GM21447 (cell line): ENCODE data around the gene AP1G2.

ENCODE experiments used
- ATAC-seq: cut with Tn5 transposase; IDR thresholded peaks from one replicate; pipeline ENCODE4 v1.9.1; 2021; ENCODE audit not compliant: unreplicated experiment

Gene AP1G2

DNA sequence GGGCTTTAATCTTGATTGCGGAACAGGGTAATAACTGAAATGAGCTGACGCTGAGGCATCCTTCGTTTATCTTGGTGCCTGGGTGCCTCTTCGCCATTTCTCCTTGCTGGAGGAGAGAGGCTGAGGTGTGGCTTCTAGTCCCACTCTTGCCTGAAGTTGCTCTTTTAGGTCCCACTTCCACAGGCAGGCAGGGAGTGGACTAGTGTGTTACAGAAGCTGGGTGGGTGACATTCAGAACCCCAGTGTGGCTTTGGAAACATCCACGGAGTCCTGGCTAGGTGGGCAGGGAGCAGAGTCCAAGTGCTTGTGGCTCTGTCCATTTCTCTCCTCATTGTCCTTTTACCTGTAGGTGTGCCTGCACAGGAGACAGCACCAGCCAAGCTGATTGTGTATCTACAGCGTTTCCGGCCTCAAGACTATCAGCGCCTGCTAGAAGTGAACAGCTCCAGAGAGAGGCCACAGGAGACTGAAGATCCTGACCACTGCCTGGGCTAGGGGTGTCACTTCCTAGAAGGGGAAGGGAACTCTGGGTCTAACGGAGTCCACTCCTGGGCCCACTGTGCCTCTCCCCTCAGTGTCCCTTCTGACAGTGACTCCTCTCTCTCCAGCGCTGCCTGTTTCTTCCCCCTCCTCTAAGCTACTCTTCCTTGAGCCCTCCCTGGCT lies 9.1 kb downstream of the AP1G2 start:
- no peak for ATAC-seq

DNA sequence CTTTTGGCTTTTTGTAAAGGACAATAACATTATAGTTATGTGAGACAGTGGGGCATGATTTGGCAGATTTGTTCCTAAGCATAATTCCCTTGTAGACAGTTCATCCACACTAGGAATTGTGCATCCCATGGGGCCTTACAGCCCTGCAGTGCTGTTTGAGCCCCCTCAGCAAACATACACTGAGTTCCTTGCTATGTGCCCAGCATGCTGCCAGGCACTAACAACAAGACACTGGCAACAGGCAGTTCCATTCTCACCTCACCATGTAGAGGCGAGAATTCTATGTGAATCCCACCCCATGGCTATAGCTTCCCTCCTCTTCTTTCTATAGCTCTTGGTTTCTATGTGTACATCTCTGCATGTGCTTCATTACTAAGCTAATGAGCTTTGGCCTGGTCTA lies 9.6 kb downstream of the AP1G2 start:
- ATAC-seq = no peak

DNA sequence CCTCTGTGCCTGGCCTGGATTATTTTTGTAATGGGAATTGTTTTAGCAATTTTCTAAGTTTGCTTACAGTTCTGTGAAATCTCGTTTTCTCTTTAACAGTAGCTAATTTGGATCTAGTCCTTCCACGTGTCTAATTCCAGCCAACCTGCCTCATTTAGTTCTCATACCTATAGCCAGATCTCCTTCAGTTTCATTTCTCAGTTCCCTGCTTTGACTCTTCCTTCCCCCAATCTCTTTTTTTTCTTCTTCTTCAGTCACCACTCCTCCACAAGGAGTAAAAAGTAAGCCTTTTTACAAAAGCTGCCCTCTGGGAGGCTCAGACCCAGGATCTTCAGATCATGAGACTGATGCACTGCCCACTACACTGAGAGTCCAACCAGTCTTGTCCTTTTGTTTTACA lies 10.1 kb downstream of the AP1G2 start:
- no peak for ATAC-seq

DNA sequence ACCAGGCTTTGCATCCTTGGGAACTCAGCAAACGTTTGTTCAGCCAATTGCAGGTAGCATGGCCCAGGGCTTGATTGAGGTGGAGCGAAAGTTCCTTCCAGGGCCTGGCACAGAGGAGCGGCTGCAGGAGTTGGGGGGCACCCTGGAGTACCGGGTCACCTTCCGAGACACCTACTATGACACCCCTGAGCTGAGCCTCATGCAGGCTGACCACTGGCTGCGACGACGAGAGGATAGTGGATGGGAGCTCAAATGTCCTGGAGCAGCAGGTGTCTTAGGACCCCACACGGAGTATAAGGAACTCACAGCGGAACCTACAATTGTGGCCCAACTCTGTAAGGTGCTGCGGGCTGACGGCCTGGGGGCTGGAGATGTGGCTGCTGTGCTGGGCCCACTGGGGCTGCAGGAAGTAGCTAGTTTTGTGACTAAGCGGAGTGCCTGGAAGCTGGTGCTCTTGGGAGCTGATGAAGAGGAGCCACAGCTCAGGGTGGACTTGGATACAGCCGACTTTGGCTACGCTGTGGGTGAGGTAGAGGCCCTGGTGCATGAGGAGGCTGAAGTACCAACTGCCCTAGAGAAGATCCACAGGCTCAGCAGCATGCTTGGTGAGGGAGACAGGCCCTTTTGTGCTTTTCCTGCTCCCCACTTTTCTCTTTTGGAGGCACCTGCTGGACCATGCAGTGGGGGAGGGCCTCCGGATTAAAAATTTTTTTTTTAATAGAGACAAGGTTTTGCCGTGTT lies 10.7 kb downstream of the AP1G2 start:
- no peak for ATAC-seq

DNA sequence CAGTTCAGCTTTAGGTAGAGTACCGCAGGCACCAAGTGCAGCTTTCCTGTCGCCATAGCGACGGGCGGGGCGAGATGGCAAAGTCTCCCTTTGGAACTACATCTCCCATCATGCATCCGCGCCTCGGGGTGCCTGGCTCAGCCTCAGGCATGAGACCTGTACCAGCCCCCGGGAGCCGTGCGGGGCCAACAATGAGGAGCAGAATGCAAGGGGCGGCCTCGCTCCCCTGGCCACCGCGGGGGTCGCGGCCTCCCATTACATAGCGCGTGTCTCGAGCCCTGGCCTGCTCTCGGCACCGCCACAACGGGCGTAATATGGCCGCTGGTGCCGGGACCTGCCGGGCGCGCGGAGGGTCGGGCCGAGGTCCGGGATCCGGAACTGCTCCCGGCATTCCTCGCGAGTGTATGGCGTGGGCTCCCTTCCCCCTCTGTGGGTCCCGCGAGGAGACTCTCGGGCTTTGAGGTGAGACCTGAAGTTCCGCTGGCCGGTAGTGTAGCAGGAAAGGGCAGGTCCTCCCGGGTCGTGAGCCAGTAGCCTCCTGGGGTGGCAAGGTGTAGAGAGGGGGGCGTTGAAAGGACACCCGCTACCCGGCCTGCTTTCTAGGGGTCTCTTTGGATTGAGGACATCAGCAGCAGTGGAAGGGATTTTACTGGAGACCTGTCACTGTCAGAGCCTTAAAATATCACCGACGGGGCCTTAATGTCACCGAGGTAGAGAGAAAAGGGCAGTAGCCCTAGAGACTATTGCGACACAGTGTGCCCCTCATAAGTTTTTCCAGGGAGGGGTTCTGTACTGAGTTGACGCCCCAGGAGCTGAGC lies 11.5 kb downstream of the AP1G2 start, which contains the start of gene THTPA:
THTPA (plus strand) TSS at position 390 of the 818 bp plus-strand sequence. CDS start 487 bp downstream, outside the sequence.
- ATAC-seq = peak; percentile 74

DNA sequence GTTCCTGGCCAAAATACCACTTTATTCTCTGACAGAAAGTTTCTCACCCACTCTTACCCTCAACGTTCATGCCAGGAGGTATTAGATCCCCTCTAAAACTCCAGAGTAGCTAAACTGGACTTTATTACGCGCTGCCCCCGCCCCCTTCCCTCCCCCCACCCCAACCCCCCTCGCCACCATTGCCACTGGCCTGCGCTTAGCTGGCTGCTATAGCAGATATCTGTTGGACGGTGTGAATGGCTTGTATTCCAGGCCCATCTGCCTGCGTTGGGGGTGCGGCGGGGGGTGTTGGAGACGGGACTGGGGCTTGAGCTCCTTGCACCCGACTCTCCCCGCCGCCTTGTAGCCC lies 12.1 kb downstream of the AP1G2 start:
- ATAC-seq = no peak

DNA sequence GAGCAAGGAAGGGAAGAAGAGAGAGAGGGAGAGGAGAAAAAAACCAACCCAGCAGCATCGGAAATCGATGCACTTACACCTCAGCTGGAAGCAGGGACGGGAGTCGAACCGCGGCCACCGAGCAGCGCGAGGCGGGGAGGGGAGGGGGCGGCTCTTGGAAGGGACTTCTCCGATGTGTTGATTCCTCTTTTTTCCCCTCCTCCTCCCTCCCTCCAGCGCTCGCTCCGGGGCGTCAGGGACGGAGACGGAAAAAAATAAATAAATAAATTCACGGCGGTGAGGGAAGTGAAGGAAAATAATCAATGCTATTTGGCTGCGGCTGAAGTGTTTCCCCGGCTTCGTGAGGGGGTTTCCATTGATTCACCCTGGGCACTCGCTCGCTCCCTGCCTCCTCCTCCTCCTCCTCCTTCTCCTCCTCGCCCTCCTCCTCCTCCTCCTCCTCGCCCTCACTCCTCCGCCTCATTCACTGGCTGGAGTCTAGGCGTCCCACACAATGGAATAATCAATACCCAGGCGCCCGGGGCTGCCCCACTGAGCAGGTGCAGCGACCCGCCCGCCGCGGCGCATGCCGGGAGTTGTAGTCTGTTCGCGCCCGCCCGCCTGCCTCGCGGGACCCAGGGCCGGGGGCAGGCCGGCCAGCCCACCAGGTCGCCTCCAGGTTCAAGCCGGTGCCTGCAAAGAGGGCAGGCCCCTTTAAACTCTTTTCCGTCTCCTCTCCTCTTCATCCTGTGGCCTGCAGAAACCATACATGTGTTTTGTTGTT lies 16.1 kb downstream of the AP1G2 start, which contains the start of gene ZFHX2:
ZFHX2 (minus strand) TSS at position 500 of the 763 bp plus-strand sequence. CDS start 16,440 bp downstream, outside the sequence.
- peak; percentile 50 for ATAC-seq

DNA sequence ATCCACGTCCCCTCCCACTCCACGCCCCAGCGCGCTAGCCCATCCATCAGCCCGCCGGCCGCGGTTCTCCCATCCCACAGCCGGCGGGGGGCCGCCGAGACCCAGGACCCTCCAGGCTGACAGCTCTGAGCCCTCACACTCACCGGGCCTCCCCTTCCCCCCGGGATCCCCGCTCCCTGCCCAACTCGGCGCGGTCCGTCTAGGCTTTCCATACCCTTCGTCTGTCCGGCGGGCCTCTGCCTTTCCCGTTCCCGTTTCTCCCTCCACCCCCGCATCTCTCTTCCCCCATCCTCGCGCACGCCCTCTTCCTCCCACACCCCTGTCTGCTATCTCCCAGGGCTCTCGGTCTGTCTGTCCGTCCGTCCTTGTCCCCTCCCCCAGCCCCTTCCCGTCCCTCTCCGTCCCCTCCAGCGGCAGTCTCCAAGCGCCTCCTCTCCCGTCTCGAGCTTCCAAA lies 16.8 kb downstream of the AP1G2 start:
- ATAC-seq = no peak

DNA sequence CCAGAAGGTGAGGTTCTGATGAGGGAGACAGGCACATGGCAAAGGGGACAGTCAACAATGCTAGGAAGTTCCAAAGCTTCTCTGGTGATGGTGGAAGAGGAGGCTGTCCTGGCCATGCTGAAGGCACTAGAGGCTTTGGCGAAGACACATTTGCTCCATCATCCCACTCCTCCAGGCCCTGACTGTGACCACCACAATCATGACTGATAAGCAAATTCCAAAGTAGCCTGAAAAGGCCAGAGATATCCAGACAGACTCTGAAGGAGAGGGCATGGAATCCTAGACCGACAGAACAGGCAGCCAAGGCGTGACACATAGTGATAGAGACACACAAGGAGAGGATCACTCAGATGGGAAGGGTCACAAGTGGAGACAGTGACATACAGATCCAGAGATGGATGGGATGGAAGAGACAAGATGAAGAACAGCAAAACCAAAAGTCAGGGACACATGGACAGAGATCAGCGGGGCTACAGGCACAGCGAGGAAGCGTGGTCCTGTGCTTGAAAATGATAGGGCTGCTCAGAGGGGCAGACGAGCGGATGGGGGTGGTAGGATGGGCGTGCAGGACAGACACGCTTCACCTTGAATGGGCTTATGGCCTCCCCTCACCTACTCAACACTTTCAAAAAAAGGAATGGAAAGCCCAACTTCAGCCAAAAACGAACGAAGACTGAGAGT lies 17.3 kb downstream of the AP1G2 start:
- no peak for ATAC-seq

DNA sequence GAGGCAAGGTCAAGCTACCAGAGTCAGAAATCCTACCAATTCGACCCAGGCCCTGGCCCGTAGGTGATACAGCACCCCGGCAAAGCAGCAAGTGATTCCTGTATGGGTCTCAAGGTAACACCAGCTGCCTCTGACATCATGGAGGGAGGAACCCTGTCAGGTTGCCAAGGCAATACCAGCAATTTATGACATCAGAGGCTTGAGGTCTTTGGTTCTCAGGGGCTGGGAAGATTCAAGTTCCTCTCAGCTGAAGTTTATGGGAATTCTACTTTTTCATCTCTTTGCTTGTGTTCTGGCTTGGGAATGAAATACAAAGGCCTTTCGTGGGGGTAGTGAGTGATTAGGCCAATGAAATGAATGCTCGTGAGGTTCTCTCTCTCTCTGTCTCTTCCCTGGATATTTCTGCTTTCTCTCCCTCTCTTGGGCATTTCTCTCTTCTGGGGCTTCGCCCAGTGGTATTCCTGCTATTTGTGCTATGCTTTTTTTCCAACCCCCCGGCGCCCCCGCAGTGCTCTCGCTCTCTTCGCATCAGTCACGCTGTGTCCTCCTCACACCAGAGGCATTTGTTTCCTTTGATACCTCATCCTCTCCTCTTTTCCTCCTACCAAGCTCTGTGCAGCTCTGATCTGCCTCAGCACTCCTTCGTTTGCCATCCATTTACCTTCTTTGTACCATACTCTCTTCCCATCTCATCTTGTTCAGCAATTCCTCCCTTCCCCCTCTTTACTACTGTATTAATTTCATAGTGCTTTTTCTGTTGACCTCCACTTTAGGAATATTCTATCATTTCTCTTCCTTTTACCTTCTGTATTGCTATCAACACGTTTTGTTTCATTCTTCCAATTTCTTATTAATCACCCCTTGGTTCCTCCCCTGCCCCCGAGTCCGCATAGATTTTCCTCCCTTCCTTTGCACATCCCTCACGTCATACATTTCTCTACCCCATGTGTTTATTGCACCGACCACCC lies 19.0 kb downstream of the AP1G2 start:
- no peak for ATAC-seq

DNA sequence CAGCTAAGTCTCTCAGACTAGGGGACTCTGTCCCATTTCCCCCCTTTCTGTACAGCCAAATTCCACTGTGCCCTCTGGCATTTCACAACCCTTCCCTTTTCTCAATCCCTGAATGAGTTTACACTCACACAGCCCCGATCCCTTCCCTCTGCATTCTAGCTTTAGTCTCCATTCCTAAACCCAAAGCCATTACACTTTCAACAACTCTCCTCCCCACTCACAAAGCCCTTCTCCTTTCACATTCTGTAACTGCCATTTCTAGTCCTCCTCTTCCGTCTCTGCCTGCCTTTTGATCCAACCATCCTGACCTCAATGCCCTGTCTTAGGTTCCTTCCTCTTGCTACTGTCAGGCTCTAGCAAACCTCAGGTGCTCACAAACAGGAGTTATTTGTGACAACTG lies 19.7 kb downstream of the AP1G2 start:
- no peak for ATAC-seq

DNA sequence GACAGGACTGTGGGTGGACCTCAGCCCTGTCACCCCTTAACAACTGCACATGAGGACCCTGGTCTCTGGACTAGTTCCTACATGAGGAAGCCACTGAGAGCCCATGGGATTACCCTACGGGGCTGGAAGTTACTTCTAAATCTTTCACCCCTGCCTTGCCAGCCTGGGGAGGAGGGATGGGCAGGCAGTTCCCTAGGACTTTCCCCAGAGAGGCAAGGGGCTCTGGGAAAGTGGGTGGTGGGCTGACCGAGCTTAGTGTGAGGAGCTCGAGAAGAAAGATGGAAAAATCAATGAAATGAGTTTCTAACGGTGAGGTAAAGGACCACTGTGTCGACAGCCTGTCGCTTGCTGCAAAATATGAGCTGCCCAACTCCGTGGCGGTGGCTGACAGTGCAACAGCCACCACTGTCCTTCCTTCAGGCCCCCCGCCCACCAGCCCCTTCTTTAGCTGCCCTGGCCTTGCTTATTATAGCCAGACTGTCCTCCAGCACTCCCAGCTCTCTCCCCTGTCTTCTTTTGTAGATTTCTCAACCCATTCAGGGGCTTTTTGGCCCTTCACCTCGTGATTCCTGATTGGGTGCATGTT lies 21.0 kb downstream of the AP1G2 start:
- ATAC-seq = no peak

DNA sequence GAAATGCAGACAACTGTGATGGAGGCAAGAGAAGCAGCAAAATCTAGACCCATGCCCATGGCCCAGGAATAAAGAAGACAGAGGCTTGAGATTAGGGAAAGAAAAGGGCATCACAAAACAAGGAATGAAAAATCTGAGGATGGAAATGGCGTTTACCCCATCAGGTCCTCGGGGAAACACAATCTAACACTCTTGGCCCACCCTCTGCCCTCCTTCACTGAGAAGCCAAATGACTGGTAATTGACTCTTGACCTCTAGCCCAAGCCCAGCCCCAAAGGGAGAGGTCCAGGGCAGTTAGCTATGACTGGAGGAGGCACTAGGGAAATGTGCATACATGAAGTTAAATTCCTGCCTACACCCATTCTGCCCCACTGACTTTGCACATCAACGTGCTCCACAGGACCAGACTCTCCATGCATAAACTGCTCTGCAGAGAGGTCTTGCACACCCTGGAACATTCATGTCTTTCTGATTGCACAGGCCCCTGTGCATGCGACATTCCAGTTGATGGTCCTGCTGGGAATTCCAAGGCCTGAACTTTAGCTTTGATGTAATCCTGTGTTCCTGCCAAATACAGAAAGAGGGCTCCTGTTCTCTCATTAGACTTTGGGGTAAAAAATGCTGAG lies 21.7 kb downstream of the AP1G2 start:
- ATAC-seq = no peak

DNA sequence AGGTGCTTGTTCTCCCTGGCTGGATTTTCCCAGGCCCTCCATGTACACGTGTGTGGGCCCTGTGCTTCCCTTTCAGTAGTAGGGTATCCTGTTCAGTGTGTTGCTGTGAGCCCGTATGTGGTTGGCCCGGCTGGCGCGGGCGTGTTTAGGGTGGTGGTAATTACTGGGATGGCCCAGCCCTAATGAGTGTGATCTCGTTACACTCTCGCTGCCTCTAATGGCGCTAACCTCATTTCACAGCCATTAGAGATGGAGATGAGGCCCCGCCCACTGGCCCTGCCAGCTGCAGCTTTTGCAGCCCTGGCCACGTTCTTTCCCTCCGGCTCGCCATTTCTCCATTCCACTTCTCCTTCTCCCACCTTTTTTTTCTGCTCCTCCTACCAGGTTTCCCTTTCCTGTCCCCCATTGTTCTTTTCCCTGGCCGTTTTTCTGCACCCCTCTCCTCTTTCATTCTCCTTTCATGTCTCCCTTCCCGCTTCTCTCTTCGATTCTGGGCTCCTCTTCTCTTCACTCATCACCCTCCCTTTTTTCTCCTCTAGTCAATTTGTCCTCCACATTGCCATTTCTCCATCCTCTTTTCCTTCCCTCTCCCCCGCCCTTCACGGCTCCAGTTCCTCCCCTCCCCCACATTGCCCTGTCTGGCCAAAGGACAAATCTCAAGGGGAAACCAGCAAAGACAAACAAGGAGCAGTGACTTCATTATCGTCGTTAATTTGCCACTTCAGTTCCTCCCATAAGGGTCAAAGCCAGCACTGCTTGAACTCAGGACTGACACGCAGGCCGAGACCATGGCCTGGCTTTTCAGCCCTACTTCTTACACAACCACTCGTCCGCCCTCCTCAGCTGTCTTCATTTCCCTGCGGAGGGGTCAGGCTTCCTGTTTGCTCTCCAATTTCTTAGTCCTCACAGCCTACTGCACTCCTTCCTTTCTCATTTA lies 22.8 kb downstream of the AP1G2 start:
- ATAC-seq = no peak

DNA sequence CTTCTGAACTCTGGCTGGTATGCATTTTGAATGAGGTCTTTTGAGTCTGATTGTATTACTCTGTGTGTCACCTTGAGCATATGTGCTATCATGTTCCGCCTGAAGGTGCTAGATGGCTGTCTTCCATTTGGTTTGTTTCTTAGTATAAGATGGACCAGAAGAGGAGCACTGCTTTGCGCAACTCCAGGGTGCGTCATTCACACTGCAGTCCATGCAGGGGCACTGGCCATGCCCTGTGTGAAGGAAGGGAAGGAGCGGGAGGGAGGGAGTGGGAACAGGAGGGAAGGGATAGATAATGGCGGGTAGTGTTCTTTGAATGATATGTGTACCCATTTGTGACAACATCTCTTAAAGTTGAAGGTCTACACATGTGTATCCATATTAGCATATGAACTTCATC lies 24.2 kb downstream of the AP1G2 start:
- no peak for ATAC-seq

DNA sequence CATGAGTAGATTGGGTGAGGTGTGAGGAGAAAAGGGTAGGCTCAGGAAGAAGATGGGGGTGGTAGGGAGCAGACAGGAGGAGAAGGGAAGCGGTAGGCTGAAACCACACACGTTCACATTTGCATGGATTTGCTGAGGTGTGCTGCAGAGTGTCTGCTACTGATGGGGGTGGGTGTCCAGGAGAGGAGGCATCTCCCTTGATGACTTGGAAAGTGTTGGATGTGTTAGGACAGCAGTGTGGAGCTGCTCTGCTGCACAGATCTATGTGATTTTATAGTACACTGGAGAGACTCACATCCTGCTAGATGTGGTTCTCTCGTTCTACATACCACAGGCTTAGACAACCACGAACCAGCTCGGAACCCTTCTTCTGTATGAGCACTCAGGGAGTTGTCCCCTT lies 25.3 kb downstream of the AP1G2 start:
- ATAC-seq = no peak

DNA sequence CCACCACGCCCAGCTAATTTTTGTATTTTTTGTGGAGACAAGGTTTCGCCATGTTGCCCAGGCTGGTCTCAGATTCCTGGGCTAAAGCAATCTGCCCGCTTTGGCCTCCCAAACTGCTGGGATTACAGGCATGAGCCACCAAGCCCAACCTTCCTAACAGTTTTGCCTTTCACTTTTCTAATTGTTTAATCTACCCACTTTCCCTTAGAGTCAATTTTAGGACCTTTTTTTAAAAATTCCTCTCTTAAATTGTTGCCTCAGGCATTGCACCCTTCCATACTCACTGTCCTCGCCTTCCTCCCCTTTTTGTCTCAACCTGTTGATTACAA lies 27.5 kb downstream of the AP1G2 start:
- no peak for ATAC-seq
